Effector memory CD4-positive, alpha-beta T cell (primary cell): ENCODE results near the gene NABP2.

ENCODE experiments used
- DNase-seq, 3 donors: peaks; one replicate each; pipeline ENCODE4 v3.0.0-alpha.2; 2020
- H3K27ac ChIP-seq: 2 replicates; pipeline ENCODE4 v1.7.0; 2013; ENCODE audit warnings: mild to moderate bottlenecking, low read length, moderate library complexity; ENCODE audit not compliant: insufficient read depth, poor library complexity, severe bottlenecking
- H3K27me3 ChIP-seq: replicated peaks from 2 replicates; pipeline ENCODE4 v1.7.0; 2013; ENCODE audit warnings: mild to moderate bottlenecking, low read length; ENCODE audit not compliant: insufficient read depth, control insufficient read depth, poor library complexity, severe bottlenecking
- H3K36me3 ChIP-seq: 2 replicates; pipeline ENCODE4 v1.7.0; 2013; ENCODE audit warnings: mild to moderate bottlenecking, low read length, moderate library complexity; ENCODE audit not compliant: control insufficient read depth, insufficient read depth
- H3K4me1 ChIP-seq: 2 replicates; pipeline ENCODE4 v1.7.0; 2013; ENCODE audit warnings: low read length, mild to moderate bottlenecking; ENCODE audit not compliant: control insufficient read depth, insufficient read depth, poor library complexity, severe bottlenecking
- H3K4me3 ChIP-seq: 2 replicates; pipeline ENCODE4 v1.7.0; 2013; ENCODE audit warnings: low read length, low read depth, mild to moderate bottlenecking; ENCODE audit not compliant: insufficient read depth, poor library complexity, severe bottlenecking
- H3K9me3 ChIP-seq: 2 replicates; pipeline ENCODE4 v1.7.0; 2013; ENCODE audit warnings: mild to moderate bottlenecking, low read length, moderate library complexity; ENCODE audit not compliant: control insufficient read depth

The NABP2 gene

DNA sequence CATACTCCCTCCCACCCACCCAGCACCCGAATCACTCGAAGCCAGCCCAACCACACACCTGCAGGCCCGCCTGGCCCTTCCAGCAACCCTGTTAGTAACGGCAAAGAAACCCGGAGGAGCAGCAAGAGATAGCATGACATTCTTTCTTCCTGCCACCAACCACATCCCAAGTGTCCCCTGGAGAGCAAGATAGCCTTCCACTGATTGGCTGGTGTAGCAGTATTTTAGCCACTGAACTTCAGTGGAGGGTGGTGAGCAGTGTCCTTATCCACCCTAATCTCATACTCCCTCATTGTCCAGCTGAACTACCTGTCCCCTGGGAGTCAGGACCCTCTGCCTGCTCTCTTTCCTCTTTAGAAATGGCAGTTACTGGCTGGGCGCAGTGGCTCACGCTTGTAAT, 4.9 kb downstream of the NABP2 start:
- no peaks in the 10 kb centered on the region for H3K9me3 ChIP-seq
- no peaks in the 10 kb centered on the region for H3K36me3 ChIP-seq
- peaks cover 6% of the 10 kb centered on the region for H3K4me1 ChIP-seq
- no peak overlapping the region for H3K27ac ChIP-seq
- no peak overlapping the region for H3K4me3 ChIP-seq
- no peaks in the 10 kb centered on the region for H3K27me3 ChIP-seq
- DNase-seq = no peak

- Histone ChIP-seq H3K27me3 (no peaks in the 10 kb centered on the region), H3K27ac (no peak within 1 kb of the TSS), H3K4me3 (no peak within 1 kb of the TSS), H3K36me3 (no peaks in the 10 kb centered on the region), H3K9me3 (no peaks in the 10 kb centered on the region), H3K4me1 (no peaks in the 10 kb centered on the region)
- DNase-seq = no peak
These were observed 5.8 kb downstream of the NABP2 start, which contains the start of gene SLC39A5 for GRCh38 chr12:56229916-56230431. SLC39A5 (plus strand) TSS chr12:56230051; CDS start chr12:56231275, 1,224 bp downstream.

GRCh38 chr12:56230432-56231183, 6.5 kb downstream of the NABP2 start:
- H3K36me3 ChIP-seq = no peaks in the 10 kb centered on the region
- no peak overlapping the region for H3K4me3 ChIP-seq
- H3K9me3 ChIP-seq = no peaks in the 10 kb centered on the region
- H3K4me1 ChIP-seq = no peaks in the 10 kb centered on the region
- DNase-seq = no peak
- H3K27me3 ChIP-seq = no peaks in the 10 kb centered on the region
- no peak overlapping the region for H3K27ac ChIP-seq

- no peak for DNase-seq
- H3K4me3 ChIP-seq = no peak overlapping the region
- H3K36me3 ChIP-seq = no peaks in the 10 kb centered on the region
- no peak overlapping the region for H3K27ac ChIP-seq
- no peaks in the 10 kb centered on the region for H3K4me1 ChIP-seq
- H3K27me3 ChIP-seq = no peaks in the 10 kb centered on the region
- no peaks in the 10 kb centered on the region for H3K9me3 ChIP-seq
These were observed 7.0 kb downstream of the NABP2 start for GRCh38 chr12:56231184-56231582.

- no peaks in the 10 kb centered on the region for H3K9me3 ChIP-seq
- no peak for DNase-seq
- H3K4me3 ChIP-seq = no peak overlapping the region
- no peak overlapping the region for H3K27ac ChIP-seq
- H3K4me1 ChIP-seq = no peaks in the 10 kb centered on the region
- H3K27me3 ChIP-seq = no peaks in the 10 kb centered on the region
- H3K36me3 ChIP-seq = peaks cover 8% of the 10 kb centered on the region
These were observed 10.7 kb downstream of the NABP2 start for GRCh38 chr12:56234746-56235436.

GRCh38 chr12:56236091-56236490, 11.9 kb downstream of the NABP2 start:
- no peak overlapping the region for H3K4me3 ChIP-seq
- H3K27me3 ChIP-seq = no peaks in the 10 kb centered on the region
- H3K27ac ChIP-seq = no peak overlapping the region
- DNase-seq = no peak
- H3K9me3 ChIP-seq = no peaks in the 10 kb centered on the region
- peaks cover 20% of the 10 kb centered on the region for H3K36me3 ChIP-seq
- no peaks in the 10 kb centered on the region for H3K4me1 ChIP-seq

DNA sequence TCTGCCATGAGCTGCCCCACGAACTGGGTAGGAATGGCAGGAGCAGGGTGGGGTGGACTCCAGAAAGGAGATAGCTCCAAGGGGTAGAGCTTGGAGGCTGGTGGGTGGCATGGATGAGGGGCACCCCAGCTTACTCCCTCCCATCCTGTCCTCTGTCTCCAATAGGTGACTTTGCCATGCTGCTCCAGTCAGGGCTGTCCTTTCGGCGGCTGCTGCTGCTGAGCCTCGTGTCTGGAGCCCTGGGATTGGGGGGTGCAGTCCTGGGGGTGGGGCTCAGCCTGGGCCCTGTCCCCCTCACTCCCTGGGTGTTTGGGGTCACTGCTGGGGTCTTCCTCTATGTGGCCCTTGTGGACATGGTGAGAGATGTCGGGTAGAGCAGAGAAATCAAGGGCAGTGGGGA, 12.8 kb downstream of the NABP2 start:
- H3K27ac ChIP-seq = no peak overlapping the region
- no peak for DNase-seq
- H3K27me3 ChIP-seq = no peaks in the 10 kb centered on the region
- no peaks in the 10 kb centered on the region for H3K9me3 ChIP-seq
- H3K4me3 ChIP-seq = no peak overlapping the region
- H3K36me3 ChIP-seq = peaks cover 29% of the 10 kb centered on the region
- no peaks in the 10 kb centered on the region for H3K4me1 ChIP-seq

GRCh38 chr12:56237552-56237951, 13.4 kb downstream of the NABP2 start:
- H3K27ac ChIP-seq = no peak overlapping the region
- no peaks in the 10 kb centered on the region for H3K27me3 ChIP-seq
- H3K4me1 ChIP-seq = no peaks in the 10 kb centered on the region
- DNase-seq = no peak
- H3K9me3 ChIP-seq = no peaks in the 10 kb centered on the region
- no peak overlapping the region for H3K4me3 ChIP-seq
- peaks cover 34% of the 10 kb centered on the region for H3K36me3 ChIP-seq

DNA sequence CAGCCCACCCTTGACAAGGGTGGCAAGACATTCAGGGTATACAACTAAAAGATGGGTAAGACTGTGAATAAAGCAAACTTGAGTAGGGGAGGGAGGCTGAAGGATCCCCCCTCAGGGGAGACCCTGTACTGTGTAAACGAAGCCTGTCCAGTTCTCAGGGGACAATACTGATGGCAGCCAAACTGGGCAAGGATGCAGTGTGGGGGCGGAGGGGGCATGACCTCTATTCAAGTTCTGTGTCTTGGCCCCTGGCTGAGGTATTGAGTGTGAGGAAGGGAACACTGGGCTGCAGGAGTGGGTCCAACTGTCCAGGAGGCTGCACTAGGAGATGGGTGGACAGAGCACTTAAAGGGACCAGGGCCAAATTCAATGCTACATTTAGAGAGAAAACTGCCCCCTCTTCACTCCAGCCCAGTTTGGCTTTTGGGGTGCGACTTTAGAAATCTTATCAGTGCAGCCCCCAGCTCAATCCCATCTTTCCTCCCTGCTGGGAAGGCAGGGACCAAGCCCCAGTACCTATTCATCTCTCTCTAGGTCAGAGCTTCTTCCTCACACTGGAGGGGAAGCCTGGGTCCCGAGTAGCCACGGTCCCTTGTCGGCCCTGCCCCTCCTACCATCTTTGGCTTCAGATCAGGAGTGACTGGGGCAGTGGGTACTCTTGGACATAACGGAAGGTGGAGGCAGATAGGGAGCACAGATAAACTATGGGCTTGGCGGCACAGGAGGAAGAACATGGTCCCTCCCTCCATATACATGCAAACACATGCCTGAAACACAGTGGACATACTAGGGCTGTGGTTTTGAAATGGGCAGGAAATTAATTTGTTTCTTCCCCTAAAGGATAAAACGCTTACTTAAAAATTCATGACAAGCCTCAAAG, 17.5 kb downstream of the NABP2 start:
- peaks cover 70% of the 10 kb centered on the region for H3K36me3 ChIP-seq
- no peaks in the 10 kb centered on the region for H3K4me1 ChIP-seq
- DNase-seq = no peak
- H3K27ac ChIP-seq = no peak overlapping the region
- H3K27me3 ChIP-seq = no peaks in the 10 kb centered on the region
- no peaks in the 10 kb centered on the region for H3K9me3 ChIP-seq
- H3K4me3 ChIP-seq = no peak overlapping the region
